H1 (cell line): ENCODE measurements around the gene SMURF2.

Experiments
- CHD7 ChIP-seq: fragments of 300-600 bp; sonication (generic); IDR thresholded peaks from 2 replicates; pipeline ENCODE4 v1.7.1; 2012; ENCODE audit warnings: low read length, moderate library complexity, mild to moderate bottlenecking, inconsistent platforms; ENCODE audit not compliant: insufficient replicate concordance
- POLR2A ChIP-seq, 2 experiments: IDR thresholded peaks; 1 replicate in 1 of 2; 2 replicates in 1 of 2; pipeline ENCODE4 v1.6.1; 2011; ENCODE audit warnings: low read depth in 2 of 2, low read length in 2 of 2, mild to moderate bottlenecking in 2 of 2; ENCODE audit errors: control extremely low read depth in 1 of 2
- POLR2AphosphoS5 ChIP-seq: IDR thresholded peaks from 2 replicates; pipeline ENCODE4 v1.6.1; 2011; ENCODE audit warnings: low read depth, low read length
- RXRA ChIP-seq: IDR thresholded peaks from 2 replicates; pipeline ENCODE4 v1.6.1; 2011; ENCODE audit warnings: low read depth, mild to moderate bottlenecking, low read length, moderate library complexity; ENCODE audit not compliant: insufficient read depth
- SAP30 ChIP-seq: fragments of 300-600 bp; sonication (generic); IDR thresholded peaks from 2 replicates; pipeline ENCODE4 v1.7.1; 2012; ENCODE audit warnings: low read length, moderate library complexity, mild to moderate bottlenecking, inconsistent platforms; ENCODE audit not compliant: insufficient read depth, insufficient replicate concordance
- SIN3A ChIP-seq, 2 experiments: IDR thresholded peaks in 1 of 2; conservative IDR thresholded peaks in 1 of 2; 2 replicates each; pipeline ENCODE4 v1.6.1; 2011 to 2012; ENCODE audit warnings: low read length in 2 of 2, improper control_type of control experiment in 1 of 2, low read depth in 1 of 2, mild to moderate bottlenecking in 1 of 2
- SIX5 ChIP-seq: IDR thresholded peaks from 2 replicates; pipeline ENCODE4 v1.6.1; 2011; ENCODE audit warnings: mild to moderate bottlenecking, low read depth, low read length
- SRF ChIP-seq: IDR thresholded peaks from 2 replicates; pipeline ENCODE4 v1.6.1; 2011; ENCODE audit warnings: mild to moderate bottlenecking, low read depth, low read length, moderate library complexity
- TAF1 ChIP-seq: IDR thresholded peaks from 2 replicates; pipeline ENCODE4 v1.6.1; 2011; ENCODE audit warnings: mild to moderate bottlenecking, low read depth, low read length
- TF ChIP-seq, protein P1 (sequence below), 3 experiments: IDR thresholded peaks; 1 replicate in 2 of 3; 2 replicates in 1 of 3; pipeline versions ENCODE4 v1.5.1 to v1.6.1; 2011; ENCODE audit warnings: low read length in 3 of 3, mild to moderate bottlenecking in 3 of 3, inconsistent platforms in 2 of 3, low read depth in 1 of 3, moderate library complexity in 1 of 3; ENCODE audit not compliant: insufficient read depth in 1 of 3; ENCODE audit errors: control extremely low read depth in 1 of 3

DNA sequence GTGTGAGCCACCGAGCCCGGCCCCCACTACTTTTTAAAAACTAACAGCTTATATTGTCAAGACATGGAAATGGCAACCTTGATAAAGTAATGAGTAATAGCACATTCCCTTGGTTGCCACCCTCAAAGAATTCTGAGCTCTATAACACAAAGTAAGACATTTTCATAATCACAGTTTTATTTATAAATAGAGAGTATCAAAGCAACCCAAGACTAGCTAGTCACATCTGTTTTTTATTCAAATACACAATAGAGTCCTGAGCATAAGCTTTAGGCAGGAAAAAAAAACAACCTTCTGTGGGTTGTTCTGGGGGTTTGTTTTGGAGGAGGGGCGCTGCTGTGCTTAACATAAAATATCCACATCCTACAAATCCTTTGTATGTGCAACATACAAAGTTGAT is 86.7 kb downstream of the SMURF2 start:
- no peak for TF ChIP-seq SAP30
- TF ChIP-seq, protein P1, sequence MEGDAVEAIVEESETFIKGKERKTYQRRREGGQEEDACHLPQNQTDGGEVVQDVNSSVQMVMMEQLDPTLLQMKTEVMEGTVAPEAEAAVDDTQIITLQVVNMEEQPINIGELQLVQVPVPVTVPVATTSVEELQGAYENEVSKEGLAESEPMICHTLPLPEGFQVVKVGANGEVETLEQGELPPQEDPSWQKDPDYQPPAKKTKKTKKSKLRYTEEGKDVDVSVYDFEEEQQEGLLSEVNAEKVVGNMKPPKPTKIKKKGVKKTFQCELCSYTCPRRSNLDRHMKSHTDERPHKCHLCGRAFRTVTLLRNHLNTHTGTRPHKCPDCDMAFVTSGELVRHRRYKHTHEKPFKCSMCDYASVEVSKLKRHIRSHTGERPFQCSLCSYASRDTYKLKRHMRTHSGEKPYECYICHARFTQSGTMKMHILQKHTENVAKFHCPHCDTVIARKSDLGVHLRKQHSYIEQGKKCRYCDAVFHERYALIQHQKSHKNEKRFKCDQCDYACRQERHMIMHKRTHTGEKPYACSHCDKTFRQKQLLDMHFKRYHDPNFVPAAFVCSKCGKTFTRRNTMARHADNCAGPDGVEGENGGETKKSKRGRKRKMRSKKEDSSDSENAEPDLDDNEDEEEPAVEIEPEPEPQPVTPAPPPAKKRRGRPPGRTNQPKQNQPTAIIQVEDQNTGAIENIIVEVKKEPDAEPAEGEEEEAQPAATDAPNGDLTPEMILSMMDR (IDR thresholded peaks at IDR 0.05; ENCODE audit: control extremely low read depth in 1 of 3, insufficient read depth in 1 of 3, low read depth in 1 of 3, low read length in 3 of 3), result no peak
- TF ChIP-seq POLR2A (IDR thresholded peaks at IDR 0.05; ENCODE audit: control extremely low read depth in 1 of 2, low read depth in 2 of 2, low read length in 2 of 2), result no peak
- no peak for TF ChIP-seq SIN3A (conservative IDR thresholded peaks at IDR 0.05 in 1 of 2, IDR thresholded peaks at IDR 0.05 in 1 of 2; ENCODE audit: low read depth in 1 of 2, low read length in 2 of 2)
- no peak for TF ChIP-seq SIX5
- TF ChIP-seq RXRA, result no peak
- TF ChIP-seq TAF1, result no peak
- no peak for TF ChIP-seq SRF
- TF ChIP-seq CHD7, result no peak
- no peak for TF ChIP-seq POLR2AphosphoS5
